Frontal cortex (tissue), 4 donors: ENCODE measurements around the gene TNFAIP3. TPM values are rescaled to one million over a fixed set of nuclear protein-coding genes. Genes with fewer than 3 reads are reported as not detected.
"Not testable (repeated sequence)": the region's sequence is repeated elsewhere in the genome, so short reads cannot be mapped to it uniquely, and the experiment has no call there.

Experiments used
- DNase-seq, 2 donors: peaks; one replicate each; pipeline ENCODE4 v3.0.0; 2012; ENCODE audit warnings: low spot score in 2 of 2
- FAIRE-seq: peaks from 2 replicates; lab custom pipeline; 2012; peaks lifted over from hg19 to GRCh38; lab: Jason Lieb, UNC
- total RNA-seq: library from RNA; depleted of rRNA; stranded (reverse); fragments of >200 nt; gene quantifications from one replicate; pipeline ENCODE4 v1.2.3, GENCODE V29; 2014
- donor health status: control.
- donor health status: control.
- donor health status: control.

TNFAIP3 gene
- total RNA-seq, 1 donor from 2014 or later = 1.6 TPM

- DNase-seq = no peak
- no peak for FAIRE-seq
Measured at GRCh38 chr6:137843211-137843610, 23.8 kb upstream of the TNFAIP3 start.

GRCh38 chr6:137844327-137844726 lies 22.7 kb upstream of the TNFAIP3 start:
- DNase-seq, FAIRE-seq: not testable (repeated sequence)

- not testable (repeated sequence) for DNase-seq, FAIRE-seq
Measured at GRCh38 chr6:137844773-137845172, 22.3 kb upstream of the TNFAIP3 start.

- no peak for FAIRE-seq
Measured at GRCh38 chr6:137845460-137845859, 21.6 kb upstream of the TNFAIP3 start.

GRCh38 chr6:137846274-137846673 lies 20.8 kb upstream of the TNFAIP3 start:
- FAIRE-seq = no peak
- no peak for DNase-seq

More at GRCh38 chr6:137845460-137845859, 21.6 kb upstream of the TNFAIP3 start:
- no peak for DNase-seq

GRCh38 chr6:137846772-137847313 lies 20.2 kb upstream of the TNFAIP3 start:
- DNase-seq (no peak), FAIRE-seq (no peak)

- no peak for DNase-seq
- no peak for FAIRE-seq
Measured at GRCh38 chr6:137847748-137848147, 19.3 kb upstream of the TNFAIP3 start.

- FAIRE-seq = no peak
- DNase-seq = no peak
Measured at GRCh38 chr6:137848672-137849071, 18.4 kb upstream of the TNFAIP3 start.

GRCh38 chr6:137849181-137849980 lies 17.7 kb upstream of the TNFAIP3 start:
- FAIRE-seq (no peak), DNase-seq (no peak)

GRCh38 chr6:137849981-137850714 lies 16.9 kb upstream of the TNFAIP3 start:
- DNase-seq (no peak), FAIRE-seq (no peak)

GRCh38 chr6:137850816-137851602 lies 16.1 kb upstream of the TNFAIP3 start:
- DNase-seq = no peak
- no peak for FAIRE-seq

GRCh38 chr6:137851669-137852068 lies 15.4 kb upstream of the TNFAIP3 start:
- FAIRE-seq (no peak), DNase-seq (no peak)

- FAIRE-seq = no peak
- DNase-seq = no peak
Measured at GRCh38 chr6:137852346-137852745, 14.7 kb upstream of the TNFAIP3 start.

GRCh38 chr6:137852811-137853210 lies 14.2 kb upstream of the TNFAIP3 start:
- DNase-seq (no peak), FAIRE-seq (no peak)

- DNase-seq = no peak
- no peak for FAIRE-seq
Measured at GRCh38 chr6:137853569-137854213, 13.4 kb upstream of the TNFAIP3 start.

- DNase-seq = no peak
- FAIRE-seq = no peak
Measured at GRCh38 chr6:137856138-137856898, 10.7 kb upstream of the TNFAIP3 start.

GRCh38 chr6:137859025-137859424 lies 8.0 kb upstream of the TNFAIP3 start:
- DNase-seq (no peak), FAIRE-seq (no peak)

GRCh38 chr6:137860394-137861005 lies 6.6 kb upstream of the TNFAIP3 start:
- no peak for FAIRE-seq
- DNase-seq = no peak
